Aorta (tissue), 5 donors: Measurements from ENCODE around the gene CYS1. TPM values are rescaled to one million over a fixed set of nuclear protein-coding genes. Genes with fewer than 3 reads are reported as not detected.

Source experiments
- ATAC-seq: fragments of 200-7000 bp; cut with Tn5 transposase; one replicate; pipeline ENCODE4 v1.9.1; 2022; ENCODE audit warnings: moderate library complexity; ENCODE audit not compliant: low FRiP score
- DNase-seq, 2 donors: peaks; one replicate each; pipeline ENCODE4 v3.0.0-alpha.2; 2020
- H3K27ac ChIP-seq, 2 donors: one replicate each; pipeline ENCODE4 v1.5.1; 2013; ENCODE audit warnings: low read length in 2 of 2, mild to moderate bottlenecking in 2 of 2, moderate library complexity in 2 of 2, control low read depth in 1 of 2, inconsistent platforms in 1 of 2, low read depth in 1 of 2
- H3K27me3 ChIP-seq, 2 donors: one replicate each; pipeline ENCODE4 v1.6.1; 2013; ENCODE audit warnings: control low read depth in 1 of 2, low read length in 1 of 2, mild to moderate bottlenecking in 1 of 2, moderate library complexity in 1 of 2; ENCODE audit not compliant: insufficient read depth in 2 of 2, control insufficient read depth in 1 of 2
- H3K36me3 ChIP-seq, 2 donors: one replicate each; pipeline ENCODE4 v1.6.1; 2013; ENCODE audit warnings: control low read depth in 1 of 2, low read length in 1 of 2, mild to moderate bottlenecking in 1 of 2; ENCODE audit not compliant: insufficient read depth in 2 of 2, control insufficient read depth in 1 of 2
- H3K4me1 ChIP-seq, 2 donors: one replicate each; pipeline ENCODE4 v1.6.1; 2013; ENCODE audit warnings: low read length in 2 of 2, control low read depth in 1 of 2, mild to moderate bottlenecking in 1 of 2, moderate library complexity in 1 of 2; ENCODE audit not compliant: insufficient read depth in 2 of 2, control insufficient read depth in 1 of 2
- H3K4me3 ChIP-seq, 2 donors: one replicate each; pipeline ENCODE4 v1.5.1; 2013; ENCODE audit warnings: low read length in 2 of 2, control low read depth in 1 of 2, mild to moderate bottlenecking in 1 of 2
- H3K9me3 ChIP-seq: one replicate; pipeline ENCODE4 v1.6.1; 2013; ENCODE audit warnings: mild to moderate bottlenecking, low read length; ENCODE audit not compliant: control insufficient read depth
- WGBS, 2 donors: extraction: QIAGEN DNeasy Blood & Tissue Kit; methylation state at CpG; one replicate each; pipeline ENCODE4 v1.1.7; 2013; 5-methylcytosine and 5-hydroxymethylcytosine counted together
- intact Hi-C, 2 donors: fragments of 100-400 bp; cut with DNase I; formaldehyde crosslinking; loops; one replicate each; pipeline versions ENCODE4 v1.14.2 to v1.15.0; 2022
- polyA plus RNA-seq, 2 donors: library from polyadenylated mRNA; stranded (reverse); fragments of 200-250 nt; gene quantifications; one replicate each; pipeline ENCODE4 v1.2.3, GENCODE V29; 2013
- total RNA-seq, 2 donors: library from RNA; stranded (reverse); fragmentation: NEBNext Ultra II Directional; extraction: Animal tissue kit (Norgen Biotek cat#: 25700); gene quantifications; one replicate each; pipeline ENCODE4 v1.2.1, GENCODE V29; 2021
- donor health status: healthy with polysubstance abuse.
- donor health status: Bipolar disorder and iron deficiency.
- donor health status: DM: no; HTN: no; CAD: no.
- donor health status: DM: no; HTN: no; CAD: no.
- donor health status: DM: yes; HTN: yes; CAD: no.

The CYS1 gene
- total and polyA plus RNA-seq, 4 donors, result 11.4 to 16.4 (median 14.3) TPM

DNA sequence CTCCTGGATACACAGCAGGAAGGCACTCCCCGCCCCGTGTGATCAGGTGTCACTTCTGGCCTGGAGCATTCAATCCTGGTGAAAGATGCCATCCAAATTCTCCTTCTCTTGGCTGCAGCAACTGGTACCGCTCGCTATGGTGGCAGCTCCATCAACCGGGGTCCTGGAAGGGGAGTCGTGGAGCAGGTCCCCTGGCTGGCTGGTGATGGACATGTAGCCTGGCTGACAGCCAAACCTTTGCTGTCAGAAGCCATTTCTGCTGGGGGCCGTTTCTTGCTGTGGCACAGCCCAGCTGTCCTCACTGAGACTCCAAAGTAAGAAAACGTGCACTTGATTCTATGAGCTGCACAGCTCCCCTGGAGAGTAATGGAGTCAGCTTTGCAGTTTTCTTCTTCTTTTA lies 7.1 kb upstream of the CYS1 start:
- no peak for DNase-seq
- Histone ChIP-seq H3K36me3 (no peaks in the 10 kb centered on the region), H3K27ac (no peak overlapping the region), H3K9me3 (no peaks in the 10 kb centered on the region), H3K4me1 (no peaks in the 10 kb centered on the region), H3K27me3 (no peaks in the 10 kb centered on the region), H3K4me3 (no peak overlapping the region)
- 65% methylated on average over 8 of the region's 8 CpGs for WGBS, 2 donors
- intact Hi-C loops, result no loop called here
- ATAC-seq, result no peak

- no peaks in the 10 kb centered on the region for H3K27me3 ChIP-seq
- H3K9me3 ChIP-seq, result no peaks in the 10 kb centered on the region
- DNase-seq, result no peak
- no peaks in the 10 kb centered on the region for H3K36me3 ChIP-seq
- WGBS, 2 donors, result 53% methylated on average over 4 of the region's 4 CpGs
- ATAC-seq, result no peak
- intact Hi-C loops, result no loop called here
- no peaks in the 10 kb centered on the region for H3K4me1 ChIP-seq
- no peak overlapping the region for H3K27ac ChIP-seq
- no peak overlapping the region for H3K4me3 ChIP-seq
Measured at GRCh38 chr2:10086950-10087349, 6.7 kb upstream of the CYS1 start.

DNA sequence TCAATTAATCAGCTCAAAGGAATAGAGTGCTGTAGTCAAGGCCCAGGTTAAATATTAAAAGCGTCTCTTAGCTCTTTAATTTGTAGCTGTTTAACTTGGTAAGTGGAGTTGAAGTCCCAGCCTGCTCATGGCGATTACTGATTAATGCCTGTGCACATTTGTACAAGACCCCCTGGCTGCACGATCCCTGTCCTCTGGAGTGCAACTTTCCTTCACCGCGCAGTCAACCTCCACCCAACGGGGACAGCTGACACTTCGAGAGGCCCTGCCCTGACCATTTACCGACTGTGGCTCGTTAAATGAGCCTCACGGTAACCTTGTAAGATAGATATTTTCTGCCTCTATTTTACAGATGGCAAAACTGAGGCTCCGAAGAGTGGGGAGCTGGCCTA lies 5.5 kb upstream of the CYS1 start:
- H3K27ac ChIP-seq, result no peak overlapping the region
- H3K9me3 ChIP-seq, result no peaks in the 10 kb centered on the region
- H3K4me1 ChIP-seq, result no peaks in the 10 kb centered on the region
- 97 to 98% methylated on average over 11 of the region's 11 CpGs for WGBS, 2 donors
- no peaks in the 10 kb centered on the region for H3K27me3 ChIP-seq
- ATAC-seq (no peak), DNase-seq (no peak)
- H3K36me3 ChIP-seq, result no peaks in the 10 kb centered on the region
- H3K4me3 ChIP-seq, result no peak overlapping the region
- intact Hi-C loops, result no loop called here

DNA sequence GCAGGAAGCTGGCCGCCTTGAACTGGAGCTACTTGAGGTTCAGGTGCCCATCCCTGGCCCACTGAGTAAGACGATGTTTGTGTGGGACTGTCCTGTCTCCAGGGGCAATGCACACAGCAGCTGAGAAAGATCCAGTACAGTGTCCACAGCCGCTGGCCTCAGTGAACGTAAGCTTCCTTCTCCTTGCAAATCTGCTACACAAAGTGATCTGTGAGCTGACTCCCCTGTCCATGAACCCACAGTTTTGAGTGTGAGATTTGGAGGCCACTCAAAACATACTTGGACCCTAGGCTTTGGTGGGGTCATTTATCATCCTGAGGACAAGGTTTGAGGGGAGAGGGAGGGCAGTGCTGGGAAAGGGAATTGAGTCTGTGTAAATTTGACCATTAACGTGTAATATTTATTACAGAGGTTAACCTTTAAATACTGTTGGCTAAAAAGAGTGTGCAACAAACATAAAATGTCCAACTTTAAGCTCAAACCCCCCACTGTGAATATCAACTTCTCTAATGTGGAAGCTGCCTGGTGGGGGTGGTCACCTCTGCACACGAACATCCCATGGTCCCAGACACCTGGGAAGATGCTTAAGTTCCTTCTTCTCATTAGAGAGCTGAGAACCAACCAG lies 4.9 kb upstream of the CYS1 start:
- intact Hi-C loops, result no loop called here
- 73 to 74% methylated on average over 6 of the region's 6 CpGs for WGBS, 2 donors
- no peak for ATAC-seq
- Histone ChIP-seq H3K4me3 (no peak overlapping the region), H3K4me1 (no peaks in the 10 kb centered on the region), H3K9me3 (no peaks in the 10 kb centered on the region), H3K27ac (no peak overlapping the region), H3K36me3 (no peaks in the 10 kb centered on the region), H3K27me3 (no peaks in the 10 kb centered on the region)
- peak in 1 of 2 donors; percentile 9 for DNase-seq

DNA sequence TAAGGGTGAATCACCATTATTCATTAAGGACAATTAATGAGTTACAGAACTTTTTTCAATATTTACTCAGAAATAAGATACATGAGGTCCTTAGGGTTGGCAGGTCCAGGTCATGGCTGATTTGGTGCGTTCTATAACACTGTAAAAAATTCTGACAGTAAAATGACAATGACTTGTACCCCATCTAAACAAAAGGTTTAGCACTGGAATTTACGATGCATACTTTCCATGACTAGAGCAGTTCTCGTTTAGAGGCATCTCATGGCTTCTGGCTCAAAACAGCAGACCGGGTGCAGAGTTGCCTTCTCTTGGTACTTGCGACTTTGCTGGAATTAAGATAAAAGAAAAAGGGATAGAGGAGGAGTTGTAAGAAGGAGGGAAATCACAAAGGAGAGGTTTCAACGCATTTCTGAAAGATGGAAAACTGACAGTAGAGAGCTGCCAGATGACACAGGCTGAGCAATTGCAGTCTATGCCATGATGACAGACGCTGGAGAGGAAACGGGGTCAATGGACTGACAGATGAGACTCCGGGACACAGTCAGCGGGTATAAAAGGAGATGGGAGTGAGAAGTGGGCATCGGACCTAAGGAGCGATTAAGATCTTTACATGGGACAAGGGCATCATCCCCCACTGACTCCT lies 4.1 kb upstream of the CYS1 start:
- DNase-seq (no peak), ATAC-seq (no peak)
- H3K4me3 ChIP-seq, result no peak overlapping the region
- H3K27ac ChIP-seq, result no peak overlapping the region
- no peaks in the 10 kb centered on the region for H3K4me1 ChIP-seq
- 81% methylated on average over 12 of the region's 12 CpGs for WGBS, 2 donors
- H3K27me3 ChIP-seq, result no peaks in the 10 kb centered on the region
- intact Hi-C loops, result loop anchor here in 1 of 2 donors (5.0 kb wide), 1 partner anchor 38 kb away; the partner anchor contains the start of gene RRM2
- no peaks in the 10 kb centered on the region for H3K36me3 ChIP-seq
- H3K9me3 ChIP-seq, result no peaks in the 10 kb centered on the region

DNA sequence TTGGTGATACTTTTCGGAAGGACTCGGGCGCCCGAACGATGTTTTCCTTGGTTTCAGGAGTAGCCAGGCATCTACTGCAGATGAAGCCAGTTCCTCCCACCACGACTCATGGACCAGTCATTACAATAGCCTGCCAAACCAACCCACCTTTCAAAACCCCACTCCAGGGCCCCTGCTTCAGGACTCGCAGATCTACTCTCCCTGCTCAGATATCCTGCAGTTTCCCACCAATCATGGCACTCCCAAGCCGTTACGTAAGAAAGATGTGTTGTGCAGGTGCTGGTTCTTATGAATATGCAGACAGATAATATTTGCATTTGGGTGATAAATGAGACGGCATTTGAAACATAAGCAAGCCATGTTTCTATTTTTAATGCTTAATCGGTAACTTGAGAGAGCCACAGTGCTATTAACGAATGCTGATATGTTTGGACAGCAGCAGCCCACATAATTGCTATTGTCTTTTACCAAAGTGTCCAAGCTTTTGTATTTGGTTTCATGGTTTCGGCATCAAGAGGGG lies 3.5 kb upstream of the CYS1 start:
- ATAC-seq, result no peak
- Histone ChIP-seq H3K36me3 (no peaks in the 10 kb centered on the region), H3K9me3 (no peaks in the 10 kb centered on the region), H3K27ac (peak overlapping the region in 1 of 2 donors; percentile 64), H3K4me1 (no peaks in the 10 kb centered on the region), H3K27me3 (no peaks in the 10 kb centered on the region), H3K4me3 (peak overlapping the region in 1 of 2 donors; percentile 21)
- intact Hi-C loops, result loop anchor here in 1 of 2 donors (5.0 kb wide), 1 partner anchor 39 kb away; the partner anchor contains the start of gene RRM2
- WGBS, 2 donors, result 29 to 31% methylated on average over 13 of the region's 13 CpGs
- no peak for DNase-seq

GRCh38 chr2:10083046-10083445 lies 2.8 kb upstream of the CYS1 start:
- intact Hi-C loops, result loop anchor here in 1 of 2 donors (5.0 kb wide), 1 partner anchor 39 kb away; the partner anchor contains the start of gene RRM2
- H3K4me1 ChIP-seq, result no peaks in the 10 kb centered on the region
- no peaks in the 10 kb centered on the region for H3K36me3 ChIP-seq
- H3K9me3 ChIP-seq, result no peaks in the 10 kb centered on the region
- H3K27me3 ChIP-seq, result no peaks in the 10 kb centered on the region
- no peak overlapping the region for H3K27ac ChIP-seq
- DNase-seq, result no peak
- peak overlapping the region in 1 of 2 donors; percentile 21 for H3K4me3 ChIP-seq
- WGBS, 2 donors, result 4 to 7% methylated on average over 5 of the region's 5 CpGs
- no peak for ATAC-seq

DNA sequence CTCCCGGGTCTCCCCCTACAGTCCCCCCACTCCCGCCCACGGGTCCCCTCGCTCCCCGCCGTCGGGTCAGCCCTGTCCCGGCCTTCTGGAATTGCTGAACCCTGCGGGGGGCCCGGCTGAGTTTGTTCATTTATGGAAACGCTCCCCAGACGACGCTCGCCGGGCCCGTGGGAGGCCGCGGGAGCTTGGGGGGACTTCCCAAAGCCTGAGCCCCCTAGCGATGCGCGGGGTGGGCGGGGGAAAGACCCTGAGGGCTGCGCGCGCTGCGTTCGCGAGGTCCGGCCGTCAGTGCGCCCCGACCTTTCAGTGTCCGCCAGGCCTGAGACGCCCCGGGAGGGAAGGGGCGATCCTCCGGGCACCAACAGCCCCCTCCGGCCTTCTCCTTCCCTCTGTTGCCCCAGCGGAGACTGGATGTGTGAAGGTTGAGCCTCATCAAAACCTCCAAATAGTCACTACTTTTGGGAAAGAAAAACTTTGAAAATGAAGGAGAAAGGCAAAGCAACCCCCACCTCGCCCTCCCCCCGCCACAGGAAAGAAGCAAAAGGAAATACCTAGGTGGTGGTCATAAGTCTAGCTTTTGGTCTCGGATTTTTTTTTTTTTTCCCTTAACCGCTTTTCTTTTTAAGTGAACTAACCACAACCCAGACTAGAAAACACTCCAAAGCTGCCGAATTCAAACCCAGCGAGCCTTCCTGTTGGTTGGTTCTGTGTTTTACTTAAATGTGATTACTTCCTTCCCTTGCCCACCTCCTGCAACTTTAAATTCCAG lies 509 bp upstream of the CYS1 start:
- no peaks in the 10 kb centered on the region for H3K27me3 ChIP-seq

More for the DNA sequence above, 509 bp upstream of the CYS1 start:
- Histone ChIP-seq H3K9me3 (no peaks in the 10 kb centered on the region), H3K36me3 (no peaks in the 10 kb centered on the region), H3K27ac (peak overlapping the region; percentile 67 to 69), H3K4me1 (no peaks in the 10 kb centered on the region), H3K4me3 (peak overlapping the region; percentile 76 to 96)
- ATAC-seq (no peak), DNase-seq (no peak)
- WGBS, 2 donors, result 6 to 7% methylated on average over 38 to 45 of the region's 45 CpGs
- intact Hi-C loops, result loop anchor here in 1 of 2 donors (5.0 kb wide), 1 partner anchor 42 kb away; the partner anchor contains the start of gene RRM2
